ENCODE measurements around the gene KRT72.

The KRT72 gene

GRCh38 chr12:52630008-52630500, 28.8 kb upstream of the KRT72 start:
- DNase-seq (ENCODE audit: low spot score) = no peak

GRCh38 chr12:52629281-52630007, 28.2 kb upstream of the KRT72 start:
- DNase-seq (ENCODE audit: low spot score) = no peak

GRCh38 chr12:52628841-52629240, 27.6 kb upstream of the KRT72 start:
- DNase-seq (ENCODE audit: low spot score) = no peak

DNA sequence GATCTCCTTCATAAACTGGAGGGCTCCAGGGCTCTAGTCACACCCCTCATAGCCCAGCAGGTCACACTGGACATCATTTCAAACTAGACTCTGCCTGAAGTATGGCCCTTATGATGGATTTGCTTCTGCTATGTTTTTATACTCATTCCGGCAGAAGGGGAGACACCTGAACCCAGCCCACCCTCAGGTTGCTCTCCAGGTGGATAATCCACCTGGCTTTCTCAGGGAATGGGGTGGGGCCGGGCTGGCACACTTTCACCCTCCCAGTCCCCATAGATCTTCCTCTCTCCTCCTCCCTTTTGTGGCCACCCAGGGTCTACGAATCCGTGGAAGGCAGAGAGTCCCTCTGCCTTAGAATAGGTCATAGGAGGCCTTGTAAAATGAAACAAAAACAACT, 26.8 kb upstream of the KRT72 start:
- DNase-seq (ENCODE audit: low spot score) = no peak

- no peak for DNase-seq (ENCODE audit: low spot score)
These were observed 26.3 kb upstream of the KRT72 start for GRCh38 chr12:52627395-52628110.

DNA sequence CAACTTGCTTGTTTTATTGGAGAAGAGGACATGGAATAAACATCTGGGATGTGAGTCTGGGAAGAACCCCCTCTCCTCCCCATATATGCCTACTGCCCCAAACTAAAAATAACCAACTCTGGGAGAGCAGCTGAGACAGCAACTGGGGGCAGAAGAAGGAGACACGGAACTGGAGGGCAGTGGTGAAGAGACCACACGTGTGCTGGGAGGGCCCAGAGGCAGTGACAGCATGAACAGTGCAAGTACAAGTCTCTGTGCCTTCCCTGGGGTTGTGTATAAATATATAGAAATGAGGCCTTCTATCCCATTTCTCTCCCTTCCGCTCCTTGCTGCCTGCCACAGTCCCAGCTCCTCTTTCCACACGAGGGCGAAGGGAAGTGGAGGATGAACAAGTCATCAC, 21.1 kb upstream of the KRT72 start:
- no peak for DNase-seq (ENCODE audit: low spot score)

DNA sequence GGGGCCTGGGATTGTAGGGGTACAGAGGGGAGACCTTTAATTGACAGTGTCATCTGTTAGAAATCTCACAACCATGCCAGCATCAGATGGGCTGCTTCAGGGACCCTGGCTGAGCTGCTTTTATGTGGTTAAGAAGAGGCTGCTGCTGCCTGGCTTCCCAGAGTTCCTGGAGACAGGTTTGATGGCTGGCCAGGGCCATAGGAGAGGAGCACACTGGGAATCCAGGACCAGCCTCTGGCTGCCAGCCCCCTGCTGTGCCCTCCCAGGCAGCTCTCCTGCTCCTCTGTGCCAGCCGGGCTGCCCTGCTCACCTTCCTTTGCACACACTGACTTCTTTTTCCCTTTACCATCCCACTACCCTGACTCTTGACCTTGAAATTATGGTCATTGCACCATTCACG, 17.6 kb upstream of the KRT72 start:
- no peak for DNase-seq (ENCODE audit: low spot score)

DNA sequence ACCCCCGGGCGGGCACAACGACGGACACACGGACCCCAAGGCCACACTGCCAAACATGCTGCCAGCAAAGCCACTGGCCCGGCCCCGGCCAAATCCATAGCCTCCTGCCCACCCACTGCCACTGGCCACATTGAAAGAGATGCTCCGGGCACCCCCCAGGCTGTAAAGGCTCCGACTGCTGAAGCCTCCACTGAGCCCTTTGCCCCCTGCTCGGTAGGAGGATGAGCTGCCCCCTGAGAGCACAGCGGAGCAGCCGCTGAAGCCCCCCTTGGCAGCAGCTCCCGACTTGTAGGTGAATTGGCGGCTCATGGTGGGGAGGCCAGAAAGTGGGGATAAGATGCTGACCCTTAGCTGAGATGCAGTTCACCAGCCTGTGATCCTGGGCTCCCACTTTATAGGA, 17.0 kb upstream of the KRT72 start, which contains the start of gene KRT73:
KRT73 (minus strand) TSS at position 344 of the 400 bp plus-strand sequence; CDS start at position 309, 35 bp downstream.
- DNase-seq (ENCODE audit: low spot score) = no peak

GRCh38 chr12:52617403-52617785, 16.1 kb upstream of the KRT72 start:
- no peak for DNase-seq (ENCODE audit: low spot score)

DNA sequence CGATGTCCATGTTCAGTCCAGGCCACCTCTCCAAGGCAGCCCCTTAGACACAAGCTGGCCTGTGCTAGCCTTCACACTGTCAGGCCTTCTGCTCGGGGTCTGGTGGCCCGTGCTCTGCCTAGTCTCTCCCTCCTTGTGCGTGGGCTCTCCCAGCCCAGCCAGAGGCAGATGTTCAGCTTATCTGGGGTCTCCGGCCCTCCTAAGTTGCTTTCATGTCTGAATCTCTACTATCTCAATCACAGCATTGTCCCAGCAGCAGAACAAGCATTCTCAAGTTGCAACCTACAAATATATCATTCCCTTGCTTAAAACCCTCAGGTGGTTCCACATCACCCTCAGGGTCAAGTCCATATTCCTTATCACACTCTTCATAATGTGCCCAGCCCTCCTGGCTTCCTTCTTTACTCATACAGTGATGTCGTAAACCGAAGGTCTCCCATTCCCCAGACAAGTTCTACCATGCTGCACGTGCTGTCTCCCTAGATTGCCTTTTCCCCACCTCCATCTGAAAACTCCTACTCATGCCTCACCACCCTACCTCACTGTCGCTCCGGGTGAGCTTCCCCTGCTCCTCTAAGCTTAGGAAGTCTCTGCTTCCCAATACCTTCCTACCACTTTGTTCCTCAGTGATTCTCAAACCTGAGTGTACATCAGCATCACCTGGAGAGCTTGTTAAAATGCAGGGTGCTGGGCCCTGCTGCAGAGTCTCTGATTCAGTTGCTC, 15.6 kb upstream of the KRT72 start:
- no peak for DNase-seq (ENCODE audit: low spot score)

- DNase-seq (ENCODE audit: low spot score) = no peak
These were observed 14.6 kb upstream of the KRT72 start for GRCh38 chr12:52615912-52616311.

DNA sequence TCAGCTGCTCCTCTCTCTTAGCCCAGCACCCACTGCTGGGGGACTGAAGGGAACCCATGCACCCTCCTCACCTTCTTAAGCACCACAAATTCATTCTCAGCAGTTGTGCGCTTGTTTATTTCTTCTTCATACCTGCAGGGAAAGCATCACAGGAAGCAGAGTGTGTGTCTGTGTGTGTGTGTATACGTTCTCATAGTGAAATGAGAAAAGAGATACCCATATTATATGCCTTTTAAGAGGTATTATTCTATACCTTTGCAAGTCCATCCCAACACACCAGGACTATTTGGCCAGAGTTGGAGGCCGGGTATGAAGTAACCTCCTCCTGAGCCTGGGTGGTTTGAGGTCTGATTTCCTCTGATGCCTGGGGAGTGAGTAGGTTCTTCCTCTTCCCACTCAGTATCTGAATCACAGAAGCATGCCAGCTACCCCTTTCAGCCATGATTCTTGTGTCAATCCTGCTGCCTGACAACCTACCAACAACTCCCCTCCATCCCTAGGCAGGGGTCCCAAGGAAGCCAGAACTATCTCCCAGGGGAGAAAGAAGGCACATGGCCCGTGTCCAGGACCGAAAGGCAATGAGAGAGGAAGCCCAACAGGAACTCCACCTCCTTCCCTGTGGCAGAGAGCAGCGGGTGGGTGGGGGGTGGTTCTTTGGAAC, 14.1 kb upstream of the KRT72 start:
- no peak for DNase-seq (ENCODE audit: low spot score)

- no peak for DNase-seq (ENCODE audit: low spot score)
These were observed 13.3 kb upstream of the KRT72 start for GRCh38 chr12:52614381-52615207.

DNA sequence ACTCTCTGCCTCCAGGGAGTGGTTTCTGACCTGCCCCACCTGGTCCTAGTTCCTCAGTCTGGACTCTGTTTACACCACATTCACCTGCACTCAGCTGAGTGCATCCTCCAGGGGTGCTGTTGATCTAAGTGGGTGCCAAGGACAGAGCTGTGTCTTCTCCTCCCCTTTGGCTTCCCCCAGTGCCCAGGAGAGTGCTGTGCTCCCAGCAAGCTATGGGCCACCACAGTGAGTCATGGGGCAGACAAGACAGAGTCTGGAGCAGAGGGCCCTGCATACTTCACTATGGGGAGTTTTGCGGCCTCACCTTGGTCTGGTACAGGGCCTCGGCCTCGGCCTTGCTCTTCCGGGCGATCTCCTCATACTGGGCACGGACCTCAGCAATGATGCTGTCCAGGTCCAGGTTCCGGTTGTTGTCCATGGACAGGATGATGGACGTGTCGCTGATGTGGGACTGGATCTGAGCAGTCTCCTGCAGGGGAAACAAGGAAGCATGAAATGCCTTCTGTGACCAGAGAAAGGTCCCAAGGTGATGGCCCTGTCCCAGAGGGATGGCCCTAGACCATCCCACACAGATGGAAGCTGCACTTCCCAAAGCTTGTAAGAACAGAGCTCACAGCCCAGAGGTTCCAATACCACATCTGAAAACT, 12.2 kb upstream of the KRT72 start:
- no peak for DNase-seq (ENCODE audit: low spot score)

DNA sequence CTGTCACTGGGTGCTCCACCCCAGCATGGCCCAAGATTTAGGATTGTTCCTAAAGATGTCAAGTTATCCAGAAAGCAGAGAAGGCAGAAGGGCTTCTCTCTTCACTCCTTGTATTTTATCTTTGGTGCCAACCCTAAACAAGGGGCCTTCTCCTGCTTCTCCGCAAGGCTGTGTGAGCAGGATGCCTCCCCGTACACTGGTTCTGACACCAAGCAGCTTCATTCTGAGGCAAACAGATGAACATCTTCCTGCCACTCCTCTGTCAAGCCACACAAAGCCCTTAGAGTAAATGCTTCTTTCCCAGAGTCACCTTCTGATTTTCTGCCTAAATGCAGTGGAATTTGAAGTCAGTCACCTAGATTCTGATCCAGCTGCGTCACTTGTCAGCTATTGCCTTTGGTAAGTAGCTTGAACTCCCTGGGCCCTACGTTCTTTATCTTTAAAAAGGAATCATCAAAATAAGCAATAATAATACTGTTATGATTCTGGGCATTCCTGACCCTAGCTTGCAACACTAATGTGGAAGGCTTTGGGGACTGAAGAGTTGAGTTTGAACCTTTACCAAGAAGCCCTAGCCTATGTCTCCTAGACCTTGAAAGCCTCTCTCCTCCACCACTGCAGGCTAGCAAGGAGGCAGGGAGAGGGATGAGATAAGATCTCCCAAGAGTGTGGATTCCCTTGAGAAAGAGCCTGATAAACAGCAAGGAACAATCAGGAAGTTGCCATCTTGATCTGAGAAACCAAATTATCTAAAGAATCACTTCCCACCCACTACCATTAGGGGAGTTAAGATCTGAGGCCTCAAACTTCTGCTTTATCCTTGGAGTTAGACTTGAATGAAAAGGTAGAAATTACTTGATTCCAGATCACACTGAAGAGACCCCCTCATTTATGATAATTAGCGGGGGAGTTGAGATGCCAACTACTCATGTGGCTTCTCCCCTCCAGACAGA, 11.4 kb upstream of the KRT72 start:
- DNase-seq (ENCODE audit: low spot score) = no peak

DNA sequence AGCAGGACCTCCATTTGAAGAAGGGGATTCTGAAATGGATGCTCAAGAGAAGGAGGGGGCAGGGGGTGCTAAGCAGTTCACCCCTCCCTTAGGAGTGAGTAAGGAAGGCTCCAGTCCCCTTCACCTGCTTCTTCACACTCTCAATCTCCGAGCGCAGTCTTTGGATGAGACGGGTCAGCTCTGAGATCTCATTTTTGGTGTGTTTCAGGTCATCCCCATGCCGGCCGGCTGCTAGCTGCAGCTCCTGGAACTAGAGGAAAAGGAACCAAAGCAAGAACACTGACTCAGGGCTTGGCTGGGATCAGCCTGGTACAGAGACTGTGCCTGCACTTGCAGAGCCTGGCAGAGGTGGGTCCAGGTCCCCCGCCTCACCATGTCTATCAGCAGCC, 9.8 kb upstream of the KRT72 start:
- no peak for DNase-seq (ENCODE audit: low spot score)

GRCh38 chr12:52608826-52609630, 7.8 kb upstream of the KRT72 start:
- DNase-seq (ENCODE audit: low spot score) = no peak

DNA sequence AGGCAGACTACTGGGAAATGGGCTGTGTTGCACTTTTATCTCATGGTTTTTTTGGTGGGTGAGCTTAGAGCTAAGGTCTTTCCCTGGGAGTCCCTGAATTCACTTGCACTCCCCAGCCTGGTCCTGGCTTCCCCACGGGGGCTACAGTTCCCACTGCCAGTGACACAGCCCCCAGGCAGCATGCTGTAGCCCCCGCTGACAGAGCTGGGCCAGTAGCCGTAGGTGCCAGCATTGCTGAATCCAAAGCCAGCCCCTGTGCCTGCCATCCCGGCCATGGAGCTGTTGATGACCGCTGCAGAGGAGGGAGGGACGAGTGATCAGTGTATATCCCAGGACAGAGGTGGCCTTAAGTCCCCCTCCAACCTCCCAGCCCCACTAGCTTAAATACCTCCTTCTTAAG, 6.9 kb upstream of the KRT72 start:
- DNase-seq (ENCODE audit: low spot score) = no peak

GRCh38 chr12:52607314-52607713, 6.1 kb upstream of the KRT72 start:
- DNase-seq (ENCODE audit: low spot score) = no peak
